ENCODE results near the gene GPC6.

DNA sequence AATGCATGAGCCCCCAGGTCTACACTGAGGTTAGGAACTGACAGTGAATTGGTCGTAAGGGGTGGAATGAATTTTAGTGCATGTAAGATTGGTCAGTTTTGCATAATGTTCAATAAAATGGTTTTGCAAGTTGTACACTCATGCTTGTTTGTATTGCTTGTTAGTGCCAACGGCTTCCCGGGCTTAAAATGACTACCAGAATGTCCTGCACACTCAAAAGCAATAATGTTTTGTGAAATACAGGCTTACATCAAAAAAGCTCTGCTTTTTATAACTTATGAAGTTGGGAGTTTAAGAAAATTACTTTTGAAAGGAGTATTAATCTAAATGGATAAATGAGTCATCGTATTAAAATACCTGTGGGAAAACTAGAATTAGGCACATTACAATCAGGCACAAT is 112.9 kb downstream of the GPC6 start:
- no peak for TF ChIP-seq POLR2A (IDR thresholded peaks at IDR 0.05)
- TF ChIP-seq, protein P1, sequence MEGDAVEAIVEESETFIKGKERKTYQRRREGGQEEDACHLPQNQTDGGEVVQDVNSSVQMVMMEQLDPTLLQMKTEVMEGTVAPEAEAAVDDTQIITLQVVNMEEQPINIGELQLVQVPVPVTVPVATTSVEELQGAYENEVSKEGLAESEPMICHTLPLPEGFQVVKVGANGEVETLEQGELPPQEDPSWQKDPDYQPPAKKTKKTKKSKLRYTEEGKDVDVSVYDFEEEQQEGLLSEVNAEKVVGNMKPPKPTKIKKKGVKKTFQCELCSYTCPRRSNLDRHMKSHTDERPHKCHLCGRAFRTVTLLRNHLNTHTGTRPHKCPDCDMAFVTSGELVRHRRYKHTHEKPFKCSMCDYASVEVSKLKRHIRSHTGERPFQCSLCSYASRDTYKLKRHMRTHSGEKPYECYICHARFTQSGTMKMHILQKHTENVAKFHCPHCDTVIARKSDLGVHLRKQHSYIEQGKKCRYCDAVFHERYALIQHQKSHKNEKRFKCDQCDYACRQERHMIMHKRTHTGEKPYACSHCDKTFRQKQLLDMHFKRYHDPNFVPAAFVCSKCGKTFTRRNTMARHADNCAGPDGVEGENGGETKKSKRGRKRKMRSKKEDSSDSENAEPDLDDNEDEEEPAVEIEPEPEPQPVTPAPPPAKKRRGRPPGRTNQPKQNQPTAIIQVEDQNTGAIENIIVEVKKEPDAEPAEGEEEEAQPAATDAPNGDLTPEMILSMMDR (IDR thresholded peaks at IDR 0.05) = no peak

Data from uterus (tissue), 2 donors.